Measurements from ENCODE around the gene IFFO2. TPM values are rescaled to one million over a fixed set of nuclear protein-coding genes. Genes with fewer than 3 reads are reported as not detected.

The IFFO2 gene
- total and polyA plus RNA-seq, 2 of the 8 experiments (the other 6 are each of a cell fraction or from before 2014, with no cell fraction given), result 6.6 to 10.4 TPM

GRCh38 chr1:18921516-18922251 lies 34.8 kb downstream of the IFFO2 start:
- no peak overlapping the region for H2AK5ac ChIP-seq (ENCODE audit: low read depth, low read length)
- no peak overlapping the region for H2BK12ac ChIP-seq (ENCODE audit: low read depth, low read length)
- no peak overlapping the region for H3K27ac ChIP-seq (ENCODE audit: low read depth, low read length)
- no peak overlapping the region for H2BK120ac ChIP-seq (replicated peaks; ENCODE audit: low read depth, low read length)
- FAIRE-seq (no peak), DNase-seq (ENCODE audit: low read depth in 1 of 2, low spot score in 2 of 2) (no peak)
- no peaks in the 10 kb centered on the region for H3K9me3 ChIP-seq (ENCODE audit: insufficient read depth in 2 of 2, low read depth in 1 of 2, low read length in 1 of 2)
- no peak overlapping the region for H3K4me3 ChIP-seq (ENCODE audit: extremely low read depth in 1 of 4, insufficient read depth in 2 of 4, low read depth in 3 of 4, low read length in 4 of 4)
- no peak for TF ChIP-seq RNF2 (IDR thresholded peaks at IDR 0.05; ENCODE audit: borderline replicate concordance, low read depth, low read length, missing control alignments, poor library complexity, severe bottlenecking)
- peak in 1 of 2 experiments; percentile 18; a peak in 1 of 4 replicates for TF ChIP-seq RAD21 (IDR thresholded peaks at IDR 0.05 in 1 of 2, conservative IDR thresholded peaks at IDR 0.05 in 1 of 2; ENCODE audit: low read depth in 2 of 2, low read length in 2 of 2)
- no peaks in the 10 kb centered on the region for H3K27me3 ChIP-seq (replicated peaks in 1 of 4; ENCODE audit: control insufficient read depth in 3 of 4, extremely low read depth in 1 of 4, insufficient read depth in 3 of 4, low read length in 3 of 4)
- ChIA-PET CTCF (ENCODE audit: partially characterized antibody) (interaction anchor here (0.5 to 7.0 kb wide), 9 partner anchors 8 to 340 kb away, joined by 3 to 46 read pairs (median 5); no protein-coding TSS in a partner anchor), POLR2A (ENCODE audit: partially characterized antibody) (interaction anchor here (0.7 to 2.0 kb wide), 4 partner anchors 19 to 340 kb away, joined by 3 to 7 read pairs (median 3); partner anchors contain the start of genes ALDH4A1 and IFFO2)
- no peak overlapping the region for H3K14ac ChIP-seq (ENCODE audit: insufficient read length)
- H3K23me2 ChIP-seq (ENCODE audit: low read depth, low read length), result peaks cover 7% of the 10 kb centered on the region; the same call in 1 of the 2 replicates
- H4K20me1 ChIP-seq (replicated peaks in 1 of 2; ENCODE audit: control insufficient read depth in 1 of 2, insufficient read depth in 2 of 2, low read length in 2 of 2), result no peaks in the 10 kb centered on the region
- H2BK15ac ChIP-seq (ENCODE audit: low read length), result no peak overlapping the region
- H2AFZ ChIP-seq (ENCODE audit: low read length), result no peak overlapping the region
- no peak overlapping the region for H2BK20ac ChIP-seq (ENCODE audit: low read length)
- H3K36me3 ChIP-seq (ENCODE audit: control insufficient read depth in 2 of 4, insufficient read depth in 4 of 4, low read length in 3 of 4), result no peaks in the 10 kb centered on the region
- H3K56ac ChIP-seq (replicated peaks; ENCODE audit: insufficient read length, low read depth, low read length), result no peak overlapping the region
- no peak overlapping the region for H3K4ac ChIP-seq (replicated peaks; ENCODE audit: insufficient read length, low read depth, low read length)
- peaks cover 0 to 12% (median 8%) of the 10 kb centered on the region in 4 experiments; a peak in 6 of 7 replicates for H3K4me1 ChIP-seq (replicated peaks in 1 of 4; ENCODE audit: control insufficient read depth in 3 of 4, insufficient read depth in 4 of 4, low read length in 3 of 4)
- H4K91ac ChIP-seq (replicated peaks; ENCODE audit: insufficient read length, low read length), result no peak overlapping the region
- H3K79me2 ChIP-seq (ENCODE audit: control insufficient read depth in 1 of 2, insufficient read depth in 2 of 2, low read length in 2 of 2), result no peaks in the 10 kb centered on the region
- H3K4me2 ChIP-seq (ENCODE audit: insufficient read depth in 1 of 2, low read depth in 2 of 2, low read length in 2 of 2), result no peak overlapping the region
- H4K8ac ChIP-seq (ENCODE audit: extremely low read depth, insufficient read depth, low read length), result no peak overlapping the region; the same call in 1 of the 2 replicates
- H3K18ac ChIP-seq (ENCODE audit: extremely low read depth, low read length), result no peak overlapping the region
- no peak overlapping the region for H3K9ac ChIP-seq (replicated peaks in 1 of 4; ENCODE audit: extremely low read depth in 1 of 4, low read depth in 3 of 4, low read length in 3 of 4)
- no peak overlapping the region for H4K5ac ChIP-seq (ENCODE audit: insufficient read length, low read depth, low read length)
- H3K23ac ChIP-seq (ENCODE audit: insufficient read length), result no peak overlapping the region
- no peak overlapping the region for H2BK5ac ChIP-seq (ENCODE audit: low read depth, low read length)
- 89% methylated on average over 17 of the region's 17 CpGs; no CpG with 5 or more reads in 1 of the 2 experiments for WGBS, 2 experiments (ENCODE audit: extremely low coverage in 1 of 2, insufficient coverage in 1 of 2, insufficient read length in 1 of 2, insufficient replicate concordance in 2 of 2, low coverage in 1 of 2, low lambda C conversion rate in 2 of 2, missing lambda C conversion rate in 1 of 2)
- H3K79me1 ChIP-seq (ENCODE audit: low read depth, low read length), result 0 out of 2 replicates have a peak, but pooled peaks cover 3% of the 10 kb centered on the region
